SK-N-SH (cell line): ENCODE data around the gene KLHL18. TPM values are rescaled to one million over a fixed set of nuclear protein-coding genes. Genes with fewer than 3 reads are reported as not detected.

Source experiments
- CTCF ChIA-PET: fragments of 300-600, 350-600 bp; formaldehyde crosslinking; extraction: SDS; loops from one replicate; lab custom pipeline; 2021; lab: Yijun Ruan, JAX
- POLR2A ChIA-PET: fragments of 350-600 bp; sonication (Branson Sonifier 250); formaldehyde crosslinking; extraction: SDS; loops from one replicate; lab custom pipeline; 2020; ENCODE audit warnings: antibody characterized with exemption, inconsistent platforms; lab: Yijun Ruan, JAX
- DNase-seq: peaks from one replicate; pipeline ENCODE4 v3.0.0; 2012
- H2AFZ ChIP-seq: fragments of 200-600 bp; sonication (generic); 2 replicates; pipeline ENCODE4 v1.8.1; 2016; ENCODE audit warnings: antibody characterized with exemption, mild to moderate bottlenecking, low read depth
- H3F3A ChIP-seq: fragments of 200-600 bp; sonication (generic); replicated peaks from 2 replicates; pipeline ENCODE3; 2016; ENCODE audit warnings: antibody characterized with exemption, mild to moderate bottlenecking; ENCODE audit not compliant: insufficient read depth
- H3K27ac ChIP-seq, 2 experiments: fragments of 200-500 bp in 1 of 2; fragments of 200-600 bp in 1 of 2; sonication (Bioruptor generic) in 1 of 2; sonication (generic), shearing (Covaris generic) in 1 of 2; 2 replicates each; pipeline versions ENCODE4 v1.5.1 to v1.6.1; 2014 to 2016; ENCODE audit warnings: low read depth in 2 of 2, inconsistent platforms in 1 of 2, low read length in 1 of 2, mild to moderate bottlenecking in 1 of 2, mixed read lengths in 1 of 2
- H3K27me3 ChIP-seq: fragments of 200-600 bp; sonication (generic), shearing (Covaris generic); 2 replicates; pipeline ENCODE4 v1.6.1; 2016; ENCODE audit warnings: mixed run types; ENCODE audit not compliant: insufficient read depth
- H3K36me3 ChIP-seq, 2 experiments: fragments of 200-500 bp in 1 of 2; fragments of 200-600 bp in 1 of 2; sonication (Bioruptor generic) in 1 of 2; sonication (generic) in 1 of 2; replicated peaks in 1 of 2; 2 replicates each; pipeline versions ENCODE3 to v1.5.1; 2014 to 2016; ENCODE audit warnings: low read length in 1 of 2, mild to moderate bottlenecking in 1 of 2; ENCODE audit not compliant: insufficient read depth in 2 of 2, control insufficient read depth in 1 of 2
- H3K4me1 ChIP-seq, 2 experiments: fragments of 200-500 bp in 1 of 2; fragments of 200-600 bp in 1 of 2; sonication (Bioruptor generic) in 1 of 2; sonication (generic), shearing (Covaris generic) in 1 of 2; 2 replicates each; pipeline versions ENCODE4 v1.5.1 to v1.6.1; 2014 to 2016; ENCODE audit warnings: low read depth in 1 of 2, low read length in 1 of 2, mixed run types in 1 of 2; ENCODE audit not compliant: insufficient read depth in 2 of 2, control insufficient read depth in 1 of 2
- H3K4me2 ChIP-seq: fragments of 200-600 bp; sonication (generic), shearing (Covaris generic); 2 replicates; pipeline ENCODE4 v1.6.1; 2017; ENCODE audit warnings: mixed run types
- H3K4me3 ChIP-seq, 2 experiments: fragments of 200-500 bp in 1 of 2; fragments of 200-600 bp in 1 of 2; sonication (Bioruptor generic) in 1 of 2; sonication (generic), shearing (Covaris generic) in 1 of 2; 2 replicates each; pipeline versions ENCODE4 v1.5.1 to v1.8.1; 2014 to 2016; ENCODE audit warnings: low read depth in 2 of 2, inconsistent platforms in 1 of 2, low read length in 1 of 2, mild to moderate bottlenecking in 1 of 2, mixed read lengths in 1 of 2, moderate library complexity in 1 of 2
- H3K79me2 ChIP-seq: fragments of 200-600 bp; sonication (generic); 2 replicates; pipeline ENCODE4 v1.8.1; 2017; ENCODE audit warnings: mild to moderate bottlenecking; ENCODE audit not compliant: insufficient read depth
- H3K9ac ChIP-seq: fragments of 200-600 bp; sonication (generic); 2 replicates; pipeline ENCODE4 v1.6.1; 2017; ENCODE audit warnings: mixed run types
- H3K9me2 ChIP-seq: fragments of 200-600 bp; sonication (generic); 2 replicates; pipeline ENCODE4 v1.6.1; 2017; ENCODE audit warnings: mixed run types
- H3K9me3 ChIP-seq: fragments of 200-600 bp; sonication (generic); 2 replicates; pipeline ENCODE4 v1.6.1; 2017; ENCODE audit warnings: mixed run types, mild to moderate bottlenecking, moderate library complexity
- H4K20me1 ChIP-seq: fragments of 200-600 bp; sonication (generic); 2 replicates; pipeline ENCODE4 v1.6.1; 2017; ENCODE audit warnings: mild to moderate bottlenecking, mixed run types; ENCODE audit not compliant: insufficient read depth
- CHD2 ChIP-seq: fragments of 150-350 bp; IDR thresholded peaks from 2 replicates; pipeline ENCODE4 v1.6.1; 2018; ENCODE audit warnings: low read length; ENCODE audit not compliant: partially characterized antibody
- ELF1 ChIP-seq: IDR thresholded peaks from 2 replicates; pipeline ENCODE4 v1.4.0; 2012
- FOSL2 ChIP-seq: IDR thresholded peaks from 2 replicates; pipeline ENCODE4 v1.4.0; 2012; ENCODE audit warnings: low read depth, mild to moderate bottlenecking, moderate library complexity, borderline replicate concordance
- FOXJ3 ChIP-seq: sonication (generic); formaldehyde crosslinking; IDR thresholded peaks from 2 replicates; pipeline ENCODE4 v1.5.1; 2020; ENCODE audit warnings: mild to moderate bottlenecking, missing genetic modification reagents
- GABPA ChIP-seq: IDR thresholded peaks from 2 replicates; pipeline ENCODE4 v1.4.0; 2012; ENCODE audit warnings: low read depth, mild to moderate bottlenecking
- GATA2 ChIP-seq: sonication (generic); formaldehyde crosslinking; IDR thresholded peaks from 2 replicates; pipeline ENCODE4 v1.5.0; 2020; ENCODE audit warnings: mild to moderate bottlenecking, missing genetic modification reagents
- IRF3 ChIP-seq: fragments of 150-350 bp; IDR thresholded peaks from 2 replicates; pipeline ENCODE4 v1.6.1; 2016; ENCODE audit warnings: mild to moderate bottlenecking, low read depth, low read length
- JUND ChIP-seq: IDR thresholded peaks from 2 replicates; pipeline ENCODE4 v1.4.0; 2012
- MAX ChIP-seq: IDR thresholded peaks from 2 replicates; pipeline ENCODE4 v1.4.0; 2012; ENCODE audit warnings: low read depth
- MEF2A ChIP-seq: IDR thresholded peaks from 2 replicates; pipeline ENCODE4 v1.4.0; 2012; ENCODE audit warnings: low read depth, borderline replicate concordance
- MXI1 ChIP-seq: IDR thresholded peaks from 2 replicates; pipeline ENCODE4 v1.6.1; 2012; ENCODE audit warnings: mild to moderate bottlenecking, low read depth, low read length, improper control_type of control experiment
- NFIC ChIP-seq: IDR thresholded peaks from 2 replicates; pipeline ENCODE4 v1.4.0; 2012; ENCODE audit warnings: borderline replicate concordance
- POLR2AphosphoS5 ChIP-seq: IDR thresholded peaks from 2 replicates; pipeline ENCODE4 v1.6.1; 2012; ENCODE audit warnings: low read depth, low read length
- RAD21 ChIP-seq: IDR thresholded peaks from 2 replicates; pipeline ENCODE4 v1.6.1; 2012; ENCODE audit warnings: mild to moderate bottlenecking, low read length
- SIN3A ChIP-seq: IDR thresholded peaks from 2 replicates; pipeline ENCODE4 v1.6.1; 2012; ENCODE audit warnings: low read depth, mild to moderate bottlenecking, low read length, moderate library complexity, borderline replicate concordance
- SMC3 ChIP-seq: IDR thresholded peaks from 2 replicates; pipeline ENCODE4 v1.6.1; 2012; ENCODE audit warnings: low read depth, low read length, improper control_type of control experiment
- TCF12 ChIP-seq: IDR thresholded peaks from 2 replicates; pipeline ENCODE4 v1.4.0; 2012
- TEAD4 ChIP-seq: IDR thresholded peaks from 2 replicates; pipeline ENCODE4 v1.4.0; 2012; ENCODE audit warnings: mild to moderate bottlenecking, borderline replicate concordance; ENCODE audit not compliant: insufficient read depth
- USF2 ChIP-seq: fragments of 150-350 bp; IDR thresholded peaks from 2 replicates; pipeline ENCODE4 v1.6.1; 2017; ENCODE audit warnings: antibody characterized with exemption, low read length, low read depth, borderline replicate concordance
- WGBS: methylation state at CpG from one replicate; pipeline ENCODE4 v1.1.6; 2017; ENCODE audit warnings: low lambda C conversion rate; 5-methylcytosine and 5-hydroxymethylcytosine counted together
- polyA plus RNA-seq, 3 experiments: library from polyadenylated mRNA; depleted of rRNA; stranded (reverse); fragments of >200 nt; gene quantifications; 2 replicates each; pipeline ENCODE4 v1.2.3, GENCODE V29; 2012

Gene KLHL18
- polyA plus RNA-seq, 1 of the 3 experiments (the other 2 are of a cell fraction): 55.2 TPM

GRCh38 chr3:47265725-47266428 is 16.9 kb upstream of the KLHL18 start (continued):
- no peak for TF ChIP-seq USF2

GRCh38 chr3:47266709-47267489 is 15.8 kb upstream of the KLHL18 start:
- peak overlapping the region; percentile 35; the same call in 1 of the 2 replicates for H3K4me2 ChIP-seq
- ChIA-PET POLR2A (interaction anchor here (1.3 kb wide), 1 partner anchor 113 kb away, joined by 3 read pairs; the partner anchor contains the start of gene PTPN23), CTCF (interaction anchor here (0.6 to 2.1 kb wide), 4 partner anchors 10 to 47 kb away, joined by 3 to 5 read pairs (median 3); no protein-coding TSS in a partner anchor)
- no peaks in the 10 kb centered on the region for H3K9me3 ChIP-seq
- WGBS: 56% methylated on average over 10 of the region's 11 CpGs
- no peaks in the 10 kb centered on the region for H3K27me3 ChIP-seq
- no peaks in the 10 kb centered on the region for H3K9me2 ChIP-seq
- H3K4me1 ChIP-seq: peaks cover 7 to 8% of the 10 kb centered on the region in 2 experiments; a peak in 1 of 4 replicates
- no peaks in the 10 kb centered on the region for H4K20me1 ChIP-seq
- peak; percentile 20; the same call in 1 of the 2 replicates for TF ChIP-seq MXI1
- TF ChIP-seq TCF12: peak; percentile 74; the same call in 1 of the 2 replicates
- TF ChIP-seq POLR2AphosphoS5: peak; percentile 19; the same call in 1 of the 2 replicates
- peak; percentile 52; the same call in 1 of the 2 replicates for TF ChIP-seq FOSL2
- no peak for TF ChIP-seq SMC3
- TF ChIP-seq JUND: peak; percentile 32; the same call in 1 of the 2 replicates
- no peak for TF ChIP-seq USF2
- TF ChIP-seq RAD21: 0 out of 2 replicates have a peak, but pooled peaks have one; percentile 1
- TF ChIP-seq GATA2: peak; percentile 35; the same call in 1 of the 2 replicates
- no peak for TF ChIP-seq GABPA
- TF ChIP-seq ELF1: no peak
- peak; percentile 86 for TF ChIP-seq NFIC
- TF ChIP-seq, all 33 proteins: peak for 8
- H2AFZ ChIP-seq: no peak overlapping the region
- H3F3A ChIP-seq: no peaks in the 10 kb centered on the region
- H3K4me3 ChIP-seq: no peak overlapping the region
- peak; percentile 73 for DNase-seq
- no peak overlapping the region for H3K9ac ChIP-seq
- H3K79me2 ChIP-seq: no peaks in the 10 kb centered on the region
- H3K27ac ChIP-seq: peak overlapping the region in 1 of 2 experiments; percentile 43; a peak in 2 of 4 replicates
- H3K36me3 ChIP-seq: no peaks in the 10 kb centered on the region

- H3K4me2 ChIP-seq: no peak overlapping the region
- no peak overlapping the region for H3K4me3 ChIP-seq
- H3K27me3 ChIP-seq: no peaks in the 10 kb centered on the region
- no peak overlapping the region for H2AFZ ChIP-seq
- no peaks in the 10 kb centered on the region for H3F3A ChIP-seq
- H3K9me3 ChIP-seq: no peaks in the 10 kb centered on the region
- H3K4me1 ChIP-seq: peaks cover 7 to 8% of the 10 kb centered on the region in 2 experiments; a peak in 1 of 4 replicates
- DNase-seq: no peak
- H4K20me1 ChIP-seq: no peaks in the 10 kb centered on the region
- POLR2A ChIA-PET: interaction anchor here (1.3 kb wide), 1 partner anchor 113 kb away, joined by 3 read pairs; the partner anchor contains the start of gene PTPN23
- no peaks in the 10 kb centered on the region for H3K36me3 ChIP-seq
- H3K9ac ChIP-seq: no peak overlapping the region
- no peaks in the 10 kb centered on the region for H3K9me2 ChIP-seq
- CTCF ChIA-PET: interaction anchor here (0.6 to 2.1 kb wide), 4 partner anchors 10 to 46 kb away, joined by 3 to 5 read pairs (median 3); no protein-coding TSS in a partner anchor
- H3K27ac ChIP-seq: no peak overlapping the region; a peak in 1 of 4 replicates
- no peaks in the 10 kb centered on the region for H3K79me2 ChIP-seq
- TF ChIP-seq SMC3 (no peak), TEAD4 (no peak), FOXJ3 (CRISPR knock-in tag) (no peak), MEF2A (no peak), IRF3 (no peak), MAX (no peak), SIN3A (no peak), CHD2 (no peak), ELF1 (no peak), POLR2AphosphoS5 (no peak)
Measured at GRCh38 chr3:47267490-47267824, 15.3 kb upstream of the KLHL18 start.
